ENCODE data around the gene COL4A1.

DNA sequence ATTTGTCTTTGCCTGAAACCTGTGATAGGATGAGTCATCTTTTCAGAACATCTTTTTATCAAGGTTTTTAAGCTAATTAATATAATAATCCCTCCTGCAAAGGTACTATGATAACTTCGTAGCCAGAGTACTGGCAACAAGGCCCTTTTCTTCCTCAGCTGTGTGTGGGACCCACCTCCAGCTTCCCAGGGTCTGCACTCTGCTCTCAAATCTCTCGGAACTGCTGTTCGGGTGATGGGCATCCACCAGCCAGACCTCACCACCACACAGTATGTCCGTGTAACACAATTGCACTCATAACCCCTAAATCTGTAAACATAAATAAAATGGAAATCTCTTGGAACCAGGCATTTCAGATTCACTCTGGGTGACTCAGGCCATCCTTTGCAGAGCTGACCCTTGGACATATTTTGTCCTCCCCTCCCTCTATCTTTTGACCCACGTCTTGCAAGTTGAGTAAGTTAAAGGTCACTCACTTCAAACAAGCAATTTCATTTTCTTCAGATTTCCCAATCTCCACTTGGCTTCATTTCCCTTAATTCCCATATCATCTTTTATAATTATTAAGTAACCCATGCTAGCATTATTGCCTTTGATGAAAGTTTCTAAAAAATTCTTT, 29.5 kb downstream of the COL4A1 start:
- no peak for TF ChIP-seq POLR2A (IDR thresholded peaks at IDR 0.05)
- no peak for TF ChIP-seq CTCF (IDR thresholded peaks at IDR 0.05)

Data from heart left ventricle (tissue), 13 donors.